HG03280 (cell line): Measurements from ENCODE around the gene VWC2.
A peak's percentile ranks its signal among the peaks of the same experiment; 100 is the strongest.
"Not testable (repeated sequence)": the region's sequence is repeated elsewhere in the genome, so short reads cannot be mapped to it uniquely, and the experiment has no call there.

Source experiments
- ATAC-seq: cut with Tn5 transposase; IDR thresholded peaks from one replicate; pipeline ENCODE4 v1.9.1; 2021; ENCODE audit warnings: mild to moderate bottlenecking, moderate library complexity; ENCODE audit not compliant: unreplicated experiment

Gene VWC2

DNA sequence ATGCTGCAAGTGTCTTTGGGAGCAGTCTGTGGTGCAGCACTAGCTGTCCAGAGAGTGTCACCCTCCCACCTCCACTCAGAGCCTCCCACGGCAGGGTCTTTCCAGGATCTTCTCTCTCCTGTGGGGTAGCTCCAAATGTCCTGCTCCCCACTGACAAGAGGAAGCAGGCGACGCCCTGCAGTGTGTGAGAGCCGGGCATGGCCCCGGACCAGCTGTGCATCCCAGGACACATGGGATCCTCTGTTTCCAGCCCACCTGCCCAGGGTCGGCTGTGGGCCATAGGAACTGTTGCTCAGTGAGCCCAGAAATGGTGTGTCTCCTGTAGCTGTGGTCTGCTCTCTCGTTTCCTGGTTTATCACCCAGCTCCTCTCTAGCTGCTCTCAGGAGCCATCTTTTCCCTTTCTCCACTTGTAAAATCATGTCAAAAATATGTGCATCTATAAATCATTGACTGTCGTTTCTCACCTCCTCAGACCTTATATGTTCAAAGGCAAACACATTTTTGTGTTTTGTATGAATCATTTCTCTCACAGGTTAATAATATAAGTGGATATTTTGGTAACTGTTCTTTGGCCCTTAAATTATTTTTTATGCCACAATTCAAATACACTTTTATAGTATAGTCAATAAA lies 74.9 kb downstream of the VWC2 start:
- no peak for ATAC-seq

DNA sequence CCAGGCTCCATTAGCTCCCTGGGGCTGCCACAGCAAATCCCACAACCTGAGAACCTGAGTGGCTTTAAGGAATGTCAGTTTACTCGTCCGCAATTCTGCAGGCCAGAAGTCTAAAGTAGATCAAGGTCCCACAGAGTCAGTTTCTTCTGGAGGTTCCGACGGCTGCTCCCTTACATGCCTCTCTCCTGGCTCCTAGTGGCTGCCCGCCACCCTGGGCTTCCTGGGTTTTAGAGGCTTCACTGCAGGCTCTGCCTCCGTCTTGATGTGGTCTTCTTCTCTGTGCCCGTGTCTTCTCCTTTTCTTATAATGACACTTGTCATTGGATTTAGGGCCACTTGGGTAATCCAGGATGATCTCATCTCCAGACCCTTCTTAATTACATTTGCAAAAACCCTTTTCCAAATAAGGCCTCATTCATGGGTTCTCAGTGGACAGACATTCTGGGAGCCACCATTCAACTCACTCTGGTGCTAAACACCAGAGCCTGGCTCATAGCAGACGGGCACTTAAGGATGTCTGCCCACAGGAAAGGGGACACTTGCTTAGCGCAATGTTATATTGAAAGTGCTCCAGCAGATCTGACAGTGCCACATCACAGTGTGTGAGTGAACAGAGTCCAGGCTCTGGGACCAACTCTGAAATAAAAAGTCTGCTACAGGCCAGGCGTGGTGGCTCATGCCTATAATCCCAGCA lies 77.6 kb downstream of the VWC2 start:
- no peak for ATAC-seq

DNA sequence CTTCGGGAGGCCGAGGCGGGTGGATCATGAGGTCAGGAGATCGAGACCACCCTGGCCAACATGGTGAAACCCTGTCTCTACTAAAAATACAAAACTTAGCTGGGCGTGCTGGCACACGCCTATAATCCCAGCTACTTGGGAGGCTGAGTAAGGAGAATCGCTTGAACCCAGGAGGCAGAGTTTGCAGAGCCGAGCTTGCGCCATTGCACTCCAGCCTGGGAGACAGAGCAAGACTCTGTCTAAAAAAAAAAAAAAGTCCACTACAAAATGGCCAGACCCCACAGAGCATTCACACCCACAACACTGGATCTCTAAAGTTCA lies 78.1 kb downstream of the VWC2 start:
- ATAC-seq, result not testable (repeated sequence)

DNA sequence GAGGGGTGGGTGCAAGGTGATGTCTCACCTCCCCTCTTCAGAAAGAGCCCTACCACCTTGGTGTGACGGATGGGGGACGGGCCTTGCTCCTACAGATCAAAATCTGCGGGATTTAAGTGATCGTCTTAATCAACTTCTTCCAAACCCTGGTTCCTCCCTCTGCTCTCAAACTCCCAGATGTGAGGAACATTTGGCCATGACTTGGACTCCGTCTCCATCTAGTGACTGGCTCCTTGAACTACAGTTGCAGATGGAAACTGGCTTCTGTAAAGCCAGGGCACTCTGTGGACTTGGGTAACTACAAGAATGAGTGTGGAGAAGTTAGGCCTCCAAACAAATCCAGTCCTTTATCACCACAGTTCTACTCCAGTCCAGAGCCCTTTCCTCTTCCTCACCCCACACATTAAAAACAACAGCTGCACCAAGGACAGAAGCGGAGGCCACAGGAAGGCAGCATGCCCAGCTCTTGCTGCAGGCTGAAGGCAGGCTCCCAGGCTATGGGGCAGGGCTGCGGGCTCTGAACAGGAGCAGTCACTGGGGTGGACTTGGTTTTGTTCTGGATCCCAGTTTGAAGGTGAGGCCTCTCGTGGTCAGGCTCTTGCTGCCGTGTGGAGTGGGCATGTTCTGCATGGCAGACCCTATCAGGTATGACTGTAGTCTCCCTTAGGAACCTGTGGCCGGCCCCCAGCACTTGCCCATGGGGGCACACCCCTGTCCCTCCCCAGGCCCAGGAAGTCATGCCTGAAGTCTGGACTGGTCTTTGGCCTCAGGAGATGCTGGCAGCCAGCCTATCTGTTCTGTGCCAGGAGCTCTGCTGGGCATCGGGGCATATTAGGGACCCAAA lies 79.4 kb downstream of the VWC2 start:
- peak; percentile 78 for ATAC-seq

DNA sequence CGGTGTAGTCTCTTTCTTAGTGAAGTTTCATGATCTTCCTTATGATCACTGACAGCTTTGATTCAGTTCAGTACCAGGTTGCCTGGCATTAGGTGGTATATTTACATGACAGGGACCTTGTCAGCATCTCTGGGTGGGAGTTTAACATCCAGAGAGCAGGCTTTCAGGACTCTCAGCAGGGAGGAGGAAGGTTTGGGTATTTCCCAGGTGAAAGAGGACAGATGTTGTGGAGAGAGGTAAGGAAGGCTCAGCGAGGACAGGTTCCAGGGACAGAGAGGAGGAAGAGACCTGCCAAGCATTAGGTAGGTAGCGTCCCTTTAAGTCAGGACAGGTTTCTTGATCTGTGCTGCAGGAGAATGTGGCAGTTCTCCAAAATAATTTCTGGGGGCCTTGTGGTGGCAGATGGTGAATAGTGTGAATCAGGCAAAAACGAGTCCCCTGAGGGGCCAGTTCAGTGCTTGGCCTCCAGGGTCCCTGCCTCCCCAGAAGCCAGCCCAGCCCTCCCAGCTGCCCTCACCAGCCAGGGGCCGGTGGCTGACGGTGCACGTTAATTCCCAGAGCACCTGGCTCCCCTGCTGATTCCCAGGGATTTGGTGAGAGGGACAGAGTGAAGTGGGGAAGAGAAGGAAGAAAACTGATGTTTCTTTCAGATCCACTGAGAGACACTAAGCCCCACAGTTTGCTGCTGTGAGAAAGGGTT lies 82.0 kb downstream of the VWC2 start:
- ATAC-seq, result no peak

- ATAC-seq, result no peak
Measured at GRCh38 chr7:49860293-49860692, 86.9 kb downstream of the VWC2 start.

DNA sequence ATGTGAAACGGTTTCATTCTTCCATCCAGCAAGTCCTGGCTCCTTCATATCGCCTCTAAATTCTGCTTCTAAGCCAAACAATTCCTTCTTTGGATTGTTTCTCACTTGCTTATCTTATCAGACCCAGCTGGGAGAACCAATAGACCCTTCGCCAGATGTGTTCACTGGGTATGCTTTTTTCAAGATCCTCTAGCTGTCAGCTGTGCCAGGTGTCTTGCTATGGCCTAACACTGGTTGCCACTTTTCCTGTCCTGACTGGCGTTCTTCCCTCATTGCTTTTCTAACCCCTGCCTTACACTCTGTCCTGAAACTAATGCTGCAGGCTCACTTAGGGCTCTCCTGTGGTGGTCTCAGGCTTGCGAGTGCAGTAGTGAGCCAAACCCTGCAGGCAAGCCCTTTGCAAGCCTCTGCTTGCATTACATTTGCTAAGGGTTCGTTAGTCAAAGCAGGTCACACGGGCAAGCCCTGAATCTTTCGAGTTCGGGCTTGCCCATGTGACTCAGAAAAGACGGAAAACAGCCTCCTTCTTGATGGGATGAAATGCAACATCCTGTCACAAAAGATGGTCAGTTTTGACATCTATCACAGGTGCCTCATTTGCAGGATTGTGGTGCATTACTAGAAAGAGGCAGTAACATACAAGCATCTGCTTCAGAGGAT lies 92.8 kb downstream of the VWC2 start:
- no peak for ATAC-seq

- ATAC-seq, result no peak
Measured at GRCh38 chr7:49866910-49867309, 93.5 kb downstream of the VWC2 start.

GRCh38 chr7:49873420-49873819 lies 100.0 kb downstream of the VWC2 start:
- no peak for ATAC-seq

GRCh38 chr7:49875336-49875735 lies 101.9 kb downstream of the VWC2 start:
- ATAC-seq, result no peak

DNA sequence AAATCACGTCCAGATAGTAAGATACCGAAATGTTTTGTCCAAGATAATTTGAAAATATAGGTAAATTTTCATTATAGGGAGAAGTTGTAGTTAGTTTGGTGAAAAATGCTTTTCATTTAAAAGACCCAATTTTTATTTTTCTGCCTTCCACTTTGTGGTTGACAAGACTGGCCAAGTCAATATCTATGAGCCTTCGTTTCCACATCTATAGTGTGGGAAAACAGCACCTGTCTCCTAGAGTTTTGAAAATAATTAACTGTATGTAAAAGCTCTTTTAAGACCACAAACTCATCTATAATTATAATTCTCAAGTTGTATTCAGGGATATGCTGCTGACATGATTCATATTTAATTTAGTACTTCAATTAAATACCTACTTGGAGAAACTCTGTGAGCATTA lies 102.8 kb downstream of the VWC2 start:
- no peak for ATAC-seq

GRCh38 chr7:49878089-49878488 lies 104.7 kb downstream of the VWC2 start:
- no peak for ATAC-seq

DNA sequence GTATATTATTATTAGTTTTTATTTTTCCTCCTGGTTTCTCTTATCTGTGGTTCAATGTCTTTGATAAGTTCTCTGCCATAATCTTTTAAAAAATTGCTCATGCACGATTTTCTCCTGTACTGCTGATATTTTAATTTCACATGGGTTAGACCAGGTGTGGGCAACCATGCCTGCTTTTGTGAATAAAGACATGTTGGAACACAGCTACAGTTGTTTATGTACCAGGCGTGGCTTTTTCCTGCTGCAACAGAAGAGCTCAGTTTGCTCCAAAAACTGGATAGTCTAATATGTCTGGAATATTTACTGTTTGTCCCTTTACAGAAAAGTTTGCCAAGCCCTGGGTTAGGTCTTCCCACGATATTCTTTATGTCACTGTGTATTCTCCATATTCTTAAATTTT lies 105.2 kb downstream of the VWC2 start:
- no peak for ATAC-seq

DNA sequence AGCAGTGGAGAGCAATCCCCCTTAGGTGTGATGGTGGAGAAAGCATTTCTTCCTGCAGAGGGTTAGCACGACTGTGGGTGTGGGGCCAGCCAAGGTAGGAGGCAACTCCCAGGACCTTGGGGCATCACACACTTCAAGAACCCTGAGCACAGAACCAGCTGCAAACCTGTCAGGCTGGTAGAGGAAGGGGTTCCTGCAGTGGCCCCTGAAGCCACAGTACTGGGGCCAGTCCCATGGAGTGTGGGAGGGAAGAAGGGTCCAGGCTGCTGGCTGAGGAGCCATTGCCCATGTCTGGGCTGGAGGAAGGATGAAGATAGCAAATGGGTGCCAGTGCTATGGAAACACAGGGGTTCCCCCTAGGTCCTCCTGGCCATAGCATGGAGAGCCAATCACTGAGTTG lies 110.5 kb downstream of the VWC2 start:
- ATAC-seq, result no peak

DNA sequence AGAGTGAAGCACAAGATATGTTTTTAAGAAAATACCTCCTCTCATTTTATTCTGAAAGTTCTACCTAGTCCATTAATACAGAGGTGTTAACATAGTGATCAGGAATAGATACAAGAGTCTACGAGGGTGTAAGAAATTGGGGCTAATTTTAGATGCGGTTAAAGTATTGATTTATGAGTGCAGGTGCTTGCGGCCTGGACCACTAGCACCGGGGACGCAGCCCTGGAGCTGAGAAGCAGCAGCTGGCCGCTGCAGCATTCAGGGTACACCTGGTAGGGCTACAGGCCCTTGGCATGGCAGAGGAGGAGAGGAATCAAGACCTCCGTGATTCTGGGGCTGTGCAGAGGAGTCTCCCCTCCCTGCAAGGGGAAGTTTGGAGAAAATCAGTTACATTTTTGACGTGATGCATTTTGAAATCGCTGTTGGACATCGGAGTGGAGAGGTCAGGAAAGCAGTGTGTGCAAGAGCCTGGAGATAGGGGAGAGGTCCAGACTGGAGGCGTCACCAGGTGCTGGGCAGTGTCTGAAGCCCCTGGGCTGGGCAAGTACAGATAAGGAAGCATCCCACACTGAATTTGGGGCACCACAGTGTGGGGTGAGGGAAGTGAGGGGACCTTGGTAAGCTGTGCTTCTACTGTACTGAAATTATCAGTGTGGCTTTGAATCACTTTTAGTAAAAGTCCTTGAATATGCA lies 112.3 kb downstream of the VWC2 start:
- ATAC-seq, result peak; percentile 64

- no peak for ATAC-seq
Measured at GRCh38 chr7:49892481-49892880, 119.0 kb downstream of the VWC2 start.

DNA sequence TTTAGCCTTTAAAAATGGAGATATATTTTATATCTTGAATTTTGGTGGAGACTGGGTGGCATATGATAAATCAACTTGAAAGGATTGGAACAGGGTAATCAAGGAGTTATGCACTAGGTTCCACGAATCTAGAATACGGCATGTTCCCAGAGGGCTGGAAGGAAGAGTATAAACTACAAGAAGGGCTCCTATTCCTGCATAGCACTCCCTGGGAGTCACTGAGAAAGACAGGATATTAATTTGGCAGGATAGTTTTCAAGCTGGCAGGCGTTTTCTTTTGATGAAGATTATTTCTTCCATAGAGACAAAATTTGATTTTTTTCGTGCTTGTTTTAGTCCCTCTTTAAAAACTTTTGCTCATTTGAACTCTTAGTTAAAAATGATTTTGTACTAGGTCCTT lies 119.7 kb downstream of the VWC2 start:
- no peak for ATAC-seq

- ATAC-seq, result no peak
Measured at GRCh38 chr7:49894543-49894942, 121.1 kb downstream of the VWC2 start.

GRCh38 chr7:49911909-49912308 lies 138.5 kb downstream of the VWC2 start:
- ATAC-seq, result no peak

- ATAC-seq, result no peak
Measured at GRCh38 chr7:49926720-49927119, 153.3 kb downstream of the VWC2 start.
